Fibroblast of lung (primary cell): Measurements from ENCODE around the gene MEF2D. TPM values are rescaled to one million over a fixed set of nuclear protein-coding genes. Genes with fewer than 3 reads are reported as not detected.
A peak's percentile ranks its signal among the peaks of the same experiment; 100 is the strongest.

Experiments used
- DNase-seq, 2 donors: peaks; one replicate each; pipeline versions ENCODE4 v3.0.0 to v3.0.0-alpha.2; 2010; ENCODE audit warnings: low read depth in 2 of 2
- H2AFZ ChIP-seq: 2 replicates; pipeline ENCODE4 v1.5.1; 2012; ENCODE audit warnings: low read length, control low read depth, inconsistent platforms
- H3K27ac ChIP-seq: 2 replicates; pipeline ENCODE4 v1.5.1; 2011; ENCODE audit warnings: low read length, control low read depth; ENCODE audit not compliant: insufficient read depth
- H3K27me3 ChIP-seq: 2 replicates; pipeline ENCODE4 v1.5.1; 2011; ENCODE audit warnings: mild to moderate bottlenecking, low read length; ENCODE audit not compliant: control insufficient read depth, insufficient read depth
- H3K36me3 ChIP-seq: 2 replicates; pipeline ENCODE4 v1.5.1; 2011; ENCODE audit warnings: low read length; ENCODE audit not compliant: control insufficient read depth, insufficient read depth
- H3K4me1 ChIP-seq: 2 replicates; pipeline ENCODE4 v1.5.1; 2011; ENCODE audit warnings: low read length; ENCODE audit not compliant: control insufficient read depth, insufficient read depth; ENCODE audit errors: extremely low read depth
- H3K4me2 ChIP-seq: 2 replicates; pipeline ENCODE4 v1.5.1; 2011; ENCODE audit warnings: low read length, control low read depth; ENCODE audit not compliant: insufficient read depth; ENCODE audit errors: extremely low read depth
- H3K4me3 ChIP-seq, 4 experiments: fragments of 200-600 bp in 1 of 4; sonication (generic) in 1 of 4; replicated peaks in 1 of 4; 2 replicates each; pipeline ENCODE4 v1.5.1; 2011 to 2016; ENCODE audit warnings: low read length in 4 of 4, low read depth in 3 of 4, mild to moderate bottlenecking in 3 of 4, control low read depth in 2 of 4, inconsistent platforms in 1 of 4, mixed read lengths in 1 of 4; ENCODE audit not compliant: insufficient read depth in 1 of 4; ENCODE audit errors: control extremely low read depth in 1 of 4
- H3K79me2 ChIP-seq: 2 replicates; pipeline ENCODE4 v1.5.1; 2012; ENCODE audit warnings: mild to moderate bottlenecking, low read length, inconsistent platforms; ENCODE audit not compliant: control insufficient read depth, insufficient read depth
- H3K9ac ChIP-seq: 2 replicates; pipeline ENCODE4 v1.5.1; 2011; ENCODE audit warnings: mild to moderate bottlenecking, low read length, control low read depth; ENCODE audit not compliant: insufficient read depth
- H3K9me3 ChIP-seq: 2 replicates; pipeline ENCODE4 v1.5.1; 2012; ENCODE audit warnings: low read depth, low read length; ENCODE audit not compliant: control insufficient read depth, insufficient read depth
- H4K20me1 ChIP-seq: 2 replicates; pipeline ENCODE4 v1.5.1; 2011; ENCODE audit warnings: low read length; ENCODE audit not compliant: control insufficient read depth, insufficient read depth; ENCODE audit errors: extremely low read depth
- EZH2 ChIP-seq: IDR thresholded peaks from 2 replicates; pipeline ENCODE4 v1.5.1; 2012; ENCODE audit warnings: low read length, control low read depth, mild to moderate bottlenecking; ENCODE audit errors: missing control alignments
- polyA plus RNA-seq, 2 donors: library from polyadenylated mRNA; depleted of rRNA in 1 of 2; stranded (reverse) in 1 of 2; unstranded in 1 of 2; fragments of >200 nt; gene quantifications; 2 replicates each; pipeline ENCODE4 v1.2.1, GENCODE V29; 2011 to 2012; ENCODE audit warnings: missing spikeins in 1 of 2
- total RNA-seq: library from RNA; depleted of rRNA; stranded (reverse); fragments of >200 nt; gene quantifications from 2 replicates; pipeline ENCODE4 v1.2.1, GENCODE V29; 2014
- TF ChIP-seq, protein P1 (sequence below), 2 donors: IDR thresholded peaks in 1 of 2; conservative IDR thresholded peaks in 1 of 2; 1 replicate in 1 of 2; 2 replicates in 1 of 2; pipeline ENCODE4 v1.5.1; 2011 to 2012; ENCODE audit warnings: low read length in 2 of 2, control low read depth in 1 of 2, inconsistent platforms in 1 of 2, low read depth in 1 of 2, mild to moderate bottlenecking in 1 of 2

The MEF2D gene
- total and polyA plus RNA-seq, 2 donors (not counting 1 experiment from before 2014, with no cell fraction given): 9.9 to 12.7 TPM

- Histone ChIP-seq H3K9ac (no peak overlapping the region), H4K20me1 (no peaks in the 10 kb centered on the region), H3K9me3 (no peaks in the 10 kb centered on the region), H3K27ac (no peak overlapping the region), H3K4me2 (no peak overlapping the region), H3K36me3 (no peaks in the 10 kb centered on the region), H3K27me3 (peaks cover 13% of the 10 kb centered on the region), H3K79me2 (no peaks in the 10 kb centered on the region), H3K4me3 (no peak overlapping the region), H3K4me1 (peaks cover 7% of the 10 kb centered on the region), H2AFZ (no peak overlapping the region)
- DNase-seq: no peak
- TF ChIP-seq EZH2: no peak
Observed at GRCh38 chr1:156452907-156453306, 47.7 kb downstream of the MEF2D start.

GRCh38 chr1:156451505-156452160 is 48.9 kb downstream of the MEF2D start:
- no peak overlapping the region for H3K9ac ChIP-seq
- H3K4me2 ChIP-seq: no peak overlapping the region
- no peak for DNase-seq
- H3K79me2 ChIP-seq: no peaks in the 10 kb centered on the region
- peaks cover 16% of the 10 kb centered on the region for H3K27me3 ChIP-seq
- no peak overlapping the region for H2AFZ ChIP-seq
- H4K20me1 ChIP-seq: no peaks in the 10 kb centered on the region
- H3K4me1 ChIP-seq: peaks cover under 1% of the 10 kb centered on the region
- no peak overlapping the region for H3K27ac ChIP-seq
- TF ChIP-seq EZH2: no peak
- TF ChIP-seq, protein P1, sequence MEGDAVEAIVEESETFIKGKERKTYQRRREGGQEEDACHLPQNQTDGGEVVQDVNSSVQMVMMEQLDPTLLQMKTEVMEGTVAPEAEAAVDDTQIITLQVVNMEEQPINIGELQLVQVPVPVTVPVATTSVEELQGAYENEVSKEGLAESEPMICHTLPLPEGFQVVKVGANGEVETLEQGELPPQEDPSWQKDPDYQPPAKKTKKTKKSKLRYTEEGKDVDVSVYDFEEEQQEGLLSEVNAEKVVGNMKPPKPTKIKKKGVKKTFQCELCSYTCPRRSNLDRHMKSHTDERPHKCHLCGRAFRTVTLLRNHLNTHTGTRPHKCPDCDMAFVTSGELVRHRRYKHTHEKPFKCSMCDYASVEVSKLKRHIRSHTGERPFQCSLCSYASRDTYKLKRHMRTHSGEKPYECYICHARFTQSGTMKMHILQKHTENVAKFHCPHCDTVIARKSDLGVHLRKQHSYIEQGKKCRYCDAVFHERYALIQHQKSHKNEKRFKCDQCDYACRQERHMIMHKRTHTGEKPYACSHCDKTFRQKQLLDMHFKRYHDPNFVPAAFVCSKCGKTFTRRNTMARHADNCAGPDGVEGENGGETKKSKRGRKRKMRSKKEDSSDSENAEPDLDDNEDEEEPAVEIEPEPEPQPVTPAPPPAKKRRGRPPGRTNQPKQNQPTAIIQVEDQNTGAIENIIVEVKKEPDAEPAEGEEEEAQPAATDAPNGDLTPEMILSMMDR (conservative IDR thresholded peaks at IDR 0.05 in 1 of 2, IDR thresholded peaks at IDR 0.05 in 1 of 2; ENCODE audit: low read depth in 1 of 2, low read length in 2 of 2): peak in 1 of 2 donors; percentile 7
- H3K4me3 ChIP-seq: no peak overlapping the region
- no peaks in the 10 kb centered on the region for H3K9me3 ChIP-seq
- no peaks in the 10 kb centered on the region for H3K36me3 ChIP-seq

GRCh38 chr1:156448134-156448967 is 52.2 kb downstream of the MEF2D start:
- Histone ChIP-seq H3K4me2 (no peak overlapping the region), H3K27ac (no peak overlapping the region), H4K20me1 (no peaks in the 10 kb centered on the region), H3K4me1 (no peaks in the 10 kb centered on the region), H3K79me2 (no peaks in the 10 kb centered on the region), H2AFZ (no peak overlapping the region), H3K27me3 (peaks cover 23% of the 10 kb centered on the region), H3K9me3 (no peaks in the 10 kb centered on the region), H3K4me3 (no peak overlapping the region), H3K36me3 (no peaks in the 10 kb centered on the region), H3K9ac (no peak overlapping the region)
- TF ChIP-seq, protein P1 (conservative IDR thresholded peaks at IDR 0.05 in 1 of 2, IDR thresholded peaks at IDR 0.05 in 1 of 2; ENCODE audit: low read depth in 1 of 2, low read length in 2 of 2): no peak
- TF ChIP-seq EZH2: no peak
- no peak for DNase-seq
